Ovary (tissue), 9 donors: Measurements from ENCODE around the gene IMPDH2. TPM values are rescaled to one million over a fixed set of nuclear protein-coding genes. Genes with fewer than 3 reads are reported as not detected.

Source experiments
- DNase-seq, 5 donors: peaks; one replicate each; pipeline ENCODE4 v3.0.0-alpha.2; 2019 to 2020
- H3K27ac ChIP-seq, 2 donors: fragments of 200-600 bp; one replicate each; pipeline versions ENCODE4 v1.5.1 to v1.8.0; 2019 to 2022
- H3K27me3 ChIP-seq: fragments of 200-600 bp; one replicate; pipeline ENCODE4 v1.8.0; 2022
- H3K36me3 ChIP-seq: fragments of 200-600 bp; sonication (generic); one replicate; pipeline ENCODE4 v1.5.1; 2019
- H3K4me1 ChIP-seq: one replicate; pipeline ENCODE4 v1.8.1; 2013; ENCODE audit warnings: mild to moderate bottlenecking, moderate library complexity; ENCODE audit not compliant: insufficient read depth
- H3K4me3 ChIP-seq: fragments of 200-600 bp; sonication (generic); one replicate; pipeline ENCODE4 v1.5.1; 2017
- H3K9me3 ChIP-seq, 2 donors: fragments of 200-600 bp in 1 of 2; sonication (generic) in 1 of 2; one replicate each; pipeline versions ENCODE4 v1.5.1 to v1.8.1; 2013 to 2019; ENCODE audit warnings: mild to moderate bottlenecking in 1 of 2, moderate library complexity in 1 of 2
- EP300 ChIP-seq: sonication (generic); formaldehyde crosslinking; IDR thresholded peaks from one replicate; pipeline ENCODE4 v1.6.1; 2017; ENCODE audit warnings: antibody characterized with exemption
- POLR2A ChIP-seq: fragments of 450-650 bp; IDR thresholded peaks from one replicate; pipeline ENCODE4 v1.6.1; 2017; ENCODE audit warnings: antibody characterized with exemption, mild to moderate bottlenecking, moderate library complexity
- WGBS, 3 donors: extraction: QIAGEN DNeasy Blood & Tissue Kit in 1 of 3; methylation state at CpG; one replicate each; pipeline versions ENCODE4 v1.1.5 to v1.1.7; 2013 to 2017; 5-methylcytosine and 5-hydroxymethylcytosine counted together
- intact Hi-C, 4 donors: fragments of 100-400 bp; cut with DNase I; formaldehyde crosslinking; loops; one replicate each; pipeline versions ENCODE4 v1.11.0 to v1.15.1; 2022 to 2023
- polyA plus RNA-seq, 2 donors: library from polyadenylated mRNA; stranded (reverse); fragments of 200-250 nt in 1 of 2; fragments of 350-450 nt in 1 of 2; fragmentation: Illumina TruSeq in 1 of 2; extraction: RNeasy Lipid Tissue Mini Kit (QIAGEN cat#74804) in 1 of 2; gene quantifications; one replicate each; pipeline ENCODE4 v1.2.3, GENCODE V29; 2013 to 2014
- total RNA-seq, 7 donors: library from RNA; depleted of rRNA in 2 of 7; stranded (reverse); fragments of >200 nt in 2 of 7; fragmentation: NEBNext Ultra II Directional in 3 of 7; extraction: Animal tissue kit (Norgen Biotek cat#: 25700) in 3 of 7; gene quantifications; one replicate each; pipeline versions ENCODE4 v1.1.0 to v1.2.4, GENCODE V29; 2016 to 2023
- TF ChIP-seq, protein P1 (sequence below), 3 donors: fragments of 450-650 bp in 2 of 3; fragments of 200-600 bp in 1 of 3; IDR thresholded peaks; one replicate each; pipeline versions ENCODE4 v1.5.1 to v1.8.0; 2016 to 2022; ENCODE audit warnings: antibody characterized with exemption in 3 of 3, mild to moderate bottlenecking in 1 of 3
- donor health status: DM: no; HTN: no; CAD: no; lungs with moderate emphysema.
- donor health status: DM: no; HTN: no; CAD: no.
- donor health status: Bipolar disorder and iron deficiency.
- donor health status: DM: yes; HTN: yes; CAD: no.
- donor health status: DM: no; HTN: no; CAD: no.
- donor health status: DM: yes; HTN: yes; CAD: no.

Gene IMPDH2
- total and polyA plus RNA-seq, 9 donors: 264 to 523 (median 381) TPM

- intact Hi-C loops: loop anchor here in 1 of 4 donors (10.0 kb wide), 1 partner anchor 110 kb away; the partner anchor contains the start of gene ARIH2
- peak in 2 of 5 donors; percentile 25 to 26 for DNase-seq
- TF ChIP-seq, protein P1, sequence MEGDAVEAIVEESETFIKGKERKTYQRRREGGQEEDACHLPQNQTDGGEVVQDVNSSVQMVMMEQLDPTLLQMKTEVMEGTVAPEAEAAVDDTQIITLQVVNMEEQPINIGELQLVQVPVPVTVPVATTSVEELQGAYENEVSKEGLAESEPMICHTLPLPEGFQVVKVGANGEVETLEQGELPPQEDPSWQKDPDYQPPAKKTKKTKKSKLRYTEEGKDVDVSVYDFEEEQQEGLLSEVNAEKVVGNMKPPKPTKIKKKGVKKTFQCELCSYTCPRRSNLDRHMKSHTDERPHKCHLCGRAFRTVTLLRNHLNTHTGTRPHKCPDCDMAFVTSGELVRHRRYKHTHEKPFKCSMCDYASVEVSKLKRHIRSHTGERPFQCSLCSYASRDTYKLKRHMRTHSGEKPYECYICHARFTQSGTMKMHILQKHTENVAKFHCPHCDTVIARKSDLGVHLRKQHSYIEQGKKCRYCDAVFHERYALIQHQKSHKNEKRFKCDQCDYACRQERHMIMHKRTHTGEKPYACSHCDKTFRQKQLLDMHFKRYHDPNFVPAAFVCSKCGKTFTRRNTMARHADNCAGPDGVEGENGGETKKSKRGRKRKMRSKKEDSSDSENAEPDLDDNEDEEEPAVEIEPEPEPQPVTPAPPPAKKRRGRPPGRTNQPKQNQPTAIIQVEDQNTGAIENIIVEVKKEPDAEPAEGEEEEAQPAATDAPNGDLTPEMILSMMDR (IDR thresholded peaks at IDR 0.05): no peak
- TF ChIP-seq POLR2A (no peak), EP300 (no peak)
- H3K4me1 ChIP-seq: peaks cover 9% of the 10 kb centered on the region
- H3K9me3 ChIP-seq: no peaks in the 10 kb centered on the region
- no peak overlapping the region for H3K4me3 ChIP-seq
- H3K27me3 ChIP-seq: no peaks in the 10 kb centered on the region
- 54 to 55% (median 55%) methylated on average over 11 to 13 of the region's 13 CpGs for WGBS, 3 donors
- H3K27ac ChIP-seq: no peak overlapping the region
- no peaks in the 10 kb centered on the region for H3K36me3 ChIP-seq
Observed at GRCh38 chr3:49025005-49025792, 4.0 kb downstream of the IMPDH2 start.

GRCh38 chr3:49024449-49024848, 4.7 kb downstream of the IMPDH2 start:
- H3K4me1 ChIP-seq: peaks cover 9% of the 10 kb centered on the region
- DNase-seq: peak in 2 of 5 donors; percentile 33 to 36
- H3K27me3 ChIP-seq: no peaks in the 10 kb centered on the region
- 52 to 66% (median 57%) methylated on average over 5 of the region's 5 CpGs for WGBS, 3 donors
- H3K27ac ChIP-seq: no peak overlapping the region
- no peak overlapping the region for H3K4me3 ChIP-seq
- H3K36me3 ChIP-seq: no peaks in the 10 kb centered on the region
- intact Hi-C loops: loop anchor here in 1 of 4 donors (10.0 kb wide), 1 partner anchor 110 kb away; the partner anchor contains the start of gene ARIH2
- TF ChIP-seq POLR2A: no peak
- TF ChIP-seq, protein P1 (IDR thresholded peaks at IDR 0.05): no peak
- no peak for TF ChIP-seq EP300
- no peaks in the 10 kb centered on the region for H3K9me3 ChIP-seq

- Histone ChIP-seq H3K36me3 (no peaks in the 10 kb centered on the region), H3K27me3 (no peaks in the 10 kb centered on the region), H3K9me3 (no peaks in the 10 kb centered on the region), H3K4me3 (no peak overlapping the region), H3K27ac (no peak overlapping the region), H3K4me1 (peaks cover 9% of the 10 kb centered on the region)
- intact Hi-C loops: loop anchor here in 1 of 4 donors (10.0 kb wide), 1 partner anchor 109 kb away; the partner anchor contains the start of gene ARIH2
- WGBS, 3 donors: 78 to 85% (median 79%) methylated on average over 4 of the region's 4 CpGs
- DNase-seq: no peak
- TF ChIP-seq POLR2A (no peak), EP300 (no peak)
- TF ChIP-seq, protein P1 (IDR thresholded peaks at IDR 0.05): no peak
Observed at GRCh38 chr3:49023775-49024174, 5.4 kb downstream of the IMPDH2 start.

- H3K9me3 ChIP-seq: no peaks in the 10 kb centered on the region
- WGBS, 3 donors: 15 to 21% (median 16%) methylated on average over 12 of the region's 12 CpGs
- peak overlapping the region; percentile 94 for H3K4me3 ChIP-seq
- H3K36me3 ChIP-seq: no peaks in the 10 kb centered on the region
- TF ChIP-seq, protein P1 (IDR thresholded peaks at IDR 0.05): no peak
- TF ChIP-seq POLR2A (no peak), EP300 (no peak)
- peak in 4 of 5 donors; percentile 28 to 44 (median 38) for DNase-seq
- H3K27me3 ChIP-seq: no peaks in the 10 kb centered on the region
- H3K4me1 ChIP-seq: peaks cover 9% of the 10 kb centered on the region
- H3K27ac ChIP-seq: peak overlapping the region; percentile 97 to 98
- intact Hi-C loops: loop anchor here in 1 of 4 donors (10.0 kb wide), 1 partner anchor 108 kb away; the partner anchor contains the start of gene ARIH2
Observed at GRCh38 chr3:49022688-49023171, 6.5 kb downstream of the IMPDH2 start.
